ENCODE measurements around the gene GSG1. TPM values are rescaled to one million over a fixed set of nuclear protein-coding genes. Genes with fewer than 3 reads are reported as not detected.
"Not testable (repeated sequence)": the region's sequence is repeated elsewhere in the genome, so short reads cannot be mapped to it uniquely, and the experiment has no call there.

The GSG1 gene
- total RNA-seq, 1 experiment from 2014 or later: not detected

- DNase-seq (ENCODE audit: low read depth): no peak
Observed at GRCh38 chr12:13062669-13063068, 40.8 kb downstream of the GSG1 start.

GRCh38 chr12:13061377-13061776 is 42.1 kb downstream of the GSG1 start:
- DNase-seq (ENCODE audit: low read depth): no peak

- DNase-seq (ENCODE audit: low read depth): no peak
Observed at GRCh38 chr12:13060581-13060980, 42.9 kb downstream of the GSG1 start.

GRCh38 chr12:13053617-13054016 is 49.9 kb downstream of the GSG1 start:
- not testable (repeated sequence) for DNase-seq (ENCODE audit: low read depth)

GRCh38 chr12:13052421-13052820 is 51.0 kb downstream of the GSG1 start:
- DNase-seq (ENCODE audit: low read depth): no peak

- DNase-seq (ENCODE audit: low read depth): no peak
Observed at GRCh38 chr12:13049816-13050215, 53.7 kb downstream of the GSG1 start.

GRCh38 chr12:13046964-13047363 is 56.5 kb downstream of the GSG1 start:
- DNase-seq (ENCODE audit: low read depth): no peak

GRCh38 chr12:13045816-13046215 is 57.7 kb downstream of the GSG1 start:
- DNase-seq (ENCODE audit: low read depth): no peak

- DNase-seq (ENCODE audit: low read depth): no peak
Observed at GRCh38 chr12:13044906-13045299, 58.6 kb downstream of the GSG1 start.

- peak; percentile 52 for DNase-seq (ENCODE audit: low read depth)
Observed at GRCh38 chr12:13044002-13044905, 59.2 kb downstream of the GSG1 start, which contains the start of gene FAM234B. FAM234B (plus strand) TSS chr12:13044381; CDS start chr12:13044404, 23 bp downstream.

GRCh38 chr12:13042666-13043230 is 60.7 kb downstream of the GSG1 start:
- no peak for DNase-seq (ENCODE audit: low read depth)

- no peak for DNase-seq (ENCODE audit: low read depth)
Observed at GRCh38 chr12:13041224-13041623, 62.2 kb downstream of the GSG1 start.

- DNase-seq (ENCODE audit: low read depth): no peak
Observed at GRCh38 chr12:13039328-13039956, 64.0 kb downstream of the GSG1 start.

GRCh38 chr12:13038491-13039161 is 64.8 kb downstream of the GSG1 start:
- DNase-seq (ENCODE audit: low read depth): peak; percentile 35

- no peak for DNase-seq (ENCODE audit: low read depth)
Observed at GRCh38 chr12:13036881-13037280, 66.6 kb downstream of the GSG1 start.

GRCh38 chr12:13035335-13035734 is 68.1 kb downstream of the GSG1 start:
- not testable (repeated sequence) for DNase-seq (ENCODE audit: low read depth)

Other genes starting within 250 kb of the GSG1 start
- gene GPRC5A, start 212.1 kb downstream of the GSG1 start, total RNA-seq (2014; rRNA removed; shearing (Covaris generic)): 19.8 and 21.7 TPM in 2 replicates
- gene GPRC5D, start 151.5 kb downstream of the GSG1 start, total RNA-seq (2014; rRNA removed; shearing (Covaris generic)): not detected in 2 replicates
- gene HEBP1, start 103.4 kb downstream of the GSG1 start, total RNA-seq (2014; rRNA removed; shearing (Covaris generic)): 9.7 and 26.2 TPM in 2 replicates
- gene FAM234B, start 59.3 kb downstream of the GSG1 start, total RNA-seq (2014; rRNA removed; shearing (Covaris generic)): 2.5 and 4.5 TPM in 2 replicates
- gene EMP1, start 93.1 kb upstream of the GSG1 start, total RNA-seq (2014; rRNA removed; shearing (Covaris generic)): 58.8 and 248 TPM in 2 replicates

Measured in HT1080 (cell line).